Mucosa of rectum (tissue), 2 donors: ENCODE results near the gene B4GALT4.
A peak's percentile ranks its signal among the peaks of the same experiment; 100 is the strongest.
"Not testable (repeated sequence)": the region's sequence is repeated elsewhere in the genome, so short reads cannot be mapped to it uniquely, and the experiment has no call there.

Experiments
- H3K27ac ChIP-seq, 2 donors: one replicate each; pipeline ENCODE4 v1.7.0; 2013; ENCODE audit warnings: inconsistent platforms in 2 of 2, low read depth in 2 of 2, low read length in 2 of 2
- H3K27me3 ChIP-seq, 2 donors: one replicate each; pipeline ENCODE4 v1.7.0; 2013; ENCODE audit warnings: low read length in 2 of 2; ENCODE audit not compliant: control insufficient read depth in 2 of 2, insufficient read depth in 2 of 2
- H3K36me3 ChIP-seq, 2 donors: one replicate each; pipeline ENCODE4 v1.7.0; 2013; ENCODE audit warnings: low read length in 2 of 2; ENCODE audit not compliant: control insufficient read depth in 2 of 2, insufficient read depth in 2 of 2
- H3K4me1 ChIP-seq, 2 donors: one replicate each; pipeline ENCODE4 v1.7.0; 2013; ENCODE audit warnings: low read length in 2 of 2, mild to moderate bottlenecking in 1 of 2; ENCODE audit not compliant: control insufficient read depth in 2 of 2, insufficient read depth in 2 of 2
- H3K4me3 ChIP-seq, 2 donors: one replicate each; pipeline ENCODE4 v1.7.0; 2013; ENCODE audit warnings: low read length in 2 of 2
- H3K9ac ChIP-seq, 2 donors: one replicate each; pipeline ENCODE4 v1.7.0; 2013; ENCODE audit warnings: low read length in 2 of 2, low read depth in 1 of 2, mild to moderate bottlenecking in 1 of 2
- H3K9me3 ChIP-seq, 2 donors: one replicate each; pipeline ENCODE4 v1.7.0; 2013; ENCODE audit warnings: low read length in 2 of 2; ENCODE audit not compliant: control insufficient read depth in 2 of 2
- donor health status: healthy.
- donor health status: Normal muscosa, but diverticular disease.

Gene B4GALT4

DNA sequence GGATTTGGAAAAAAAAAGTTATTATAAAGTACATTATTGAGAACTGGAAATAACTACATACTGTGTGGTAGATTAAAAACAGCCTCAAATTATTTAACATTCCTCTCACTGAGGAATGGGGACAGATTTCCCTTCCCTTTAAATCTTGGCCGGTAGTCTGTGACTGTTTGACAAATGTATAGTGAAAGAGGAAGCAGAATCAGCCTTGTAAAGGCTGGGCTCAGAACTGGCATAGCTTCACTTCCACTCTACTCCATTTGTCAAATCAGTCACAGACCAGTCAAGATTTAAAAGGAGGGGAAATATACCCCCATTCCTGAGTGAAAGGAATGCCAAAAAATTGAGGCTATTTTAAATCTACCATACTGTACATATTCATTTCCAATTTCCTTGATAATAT lies 18.2 kb upstream of the B4GALT4 start:
- Histone ChIP-seq H3K4me1 (peaks cover 7 to 12% of the 10 kb centered on the region in 2 donors), H3K9me3 (no peaks in the 10 kb centered on the region), H3K27ac (peak overlapping the region in 1 of 2 donors; percentile 84), H3K9ac (peak overlapping the region in 1 of 2 donors; percentile 31), H3K36me3 (no peaks in the 10 kb centered on the region), H3K4me3 (no peak overlapping the region), H3K27me3 (no peaks in the 10 kb centered on the region)

DNA sequence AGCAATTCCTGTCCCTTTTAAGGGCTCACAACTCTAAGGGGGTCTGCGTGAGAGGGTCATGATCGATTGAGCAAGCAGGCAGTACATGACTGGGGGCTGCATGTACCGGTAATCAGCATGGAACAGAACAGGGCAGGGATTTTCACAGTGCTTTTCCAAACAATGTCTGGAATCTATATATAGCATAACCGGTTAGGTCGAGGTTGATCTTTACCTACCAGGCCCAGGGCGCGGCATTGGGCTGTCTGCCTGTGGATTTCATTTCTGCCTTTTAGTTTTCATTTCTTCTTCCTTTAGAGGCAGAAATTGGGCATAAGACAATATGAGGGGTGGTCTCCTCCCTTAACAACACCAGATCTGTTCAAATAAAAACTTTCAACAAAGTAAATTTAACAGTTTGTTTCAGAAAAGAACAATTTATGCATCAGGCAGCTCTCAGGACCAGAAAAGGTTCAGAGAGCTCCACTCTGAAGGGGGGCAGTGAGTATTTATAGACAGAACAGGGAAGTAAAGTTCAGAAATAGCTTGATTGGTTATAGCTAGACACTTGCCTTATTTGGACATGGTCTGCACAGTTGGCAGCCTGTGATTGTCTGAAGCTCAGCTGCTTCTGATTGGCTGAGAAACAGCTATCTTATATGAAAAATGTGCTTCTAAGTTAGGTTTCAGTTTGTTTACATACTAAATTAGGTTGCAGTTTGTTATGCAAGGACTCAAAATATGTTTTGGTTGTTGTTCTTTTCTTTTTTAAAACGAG lies 17.2 kb upstream of the B4GALT4 start:
- Histone ChIP-seq H3K4me1 (peaks cover 7 to 12% of the 10 kb centered on the region in 2 donors), H3K9me3 (no peaks in the 10 kb centered on the region), H3K27me3 (no peaks in the 10 kb centered on the region), H3K36me3 (no peaks in the 10 kb centered on the region), H3K9ac (peak overlapping the region in 1 of 2 donors; percentile 39), H3K4me3 (peak overlapping the region; percentile 13 to 23), H3K27ac (peak overlapping the region; percentile 58 to 84)

DNA sequence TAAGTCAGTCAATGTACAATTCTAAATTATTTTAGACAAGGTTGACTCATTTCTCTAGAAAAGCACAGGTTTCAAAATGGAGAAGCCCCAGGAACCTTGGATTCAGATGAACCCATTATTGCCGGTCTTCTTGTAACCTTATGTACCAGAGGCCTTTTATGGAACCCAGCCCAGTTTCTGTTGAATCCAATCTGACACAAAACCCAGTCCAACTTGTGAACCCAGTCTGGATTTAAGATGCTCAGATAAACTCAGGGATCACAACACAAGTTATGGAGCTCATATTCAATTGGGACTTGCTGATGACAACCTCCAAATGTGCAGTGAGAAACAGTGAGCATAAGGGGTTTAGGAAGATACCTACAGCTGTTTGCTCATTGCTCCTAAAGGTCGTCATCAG lies 16.4 kb upstream of the B4GALT4 start:
- peak overlapping the region; percentile 58 to 84 for H3K27ac ChIP-seq
- H3K36me3 ChIP-seq, result no peaks in the 10 kb centered on the region
- H3K9ac ChIP-seq, result peak overlapping the region in 1 of 2 donors; percentile 0
- no peak overlapping the region for H3K4me3 ChIP-seq
- H3K4me1 ChIP-seq, result peaks cover 7 to 12% of the 10 kb centered on the region in 2 donors
- H3K9me3 ChIP-seq, result no peaks in the 10 kb centered on the region
- no peaks in the 10 kb centered on the region for H3K27me3 ChIP-seq

DNA sequence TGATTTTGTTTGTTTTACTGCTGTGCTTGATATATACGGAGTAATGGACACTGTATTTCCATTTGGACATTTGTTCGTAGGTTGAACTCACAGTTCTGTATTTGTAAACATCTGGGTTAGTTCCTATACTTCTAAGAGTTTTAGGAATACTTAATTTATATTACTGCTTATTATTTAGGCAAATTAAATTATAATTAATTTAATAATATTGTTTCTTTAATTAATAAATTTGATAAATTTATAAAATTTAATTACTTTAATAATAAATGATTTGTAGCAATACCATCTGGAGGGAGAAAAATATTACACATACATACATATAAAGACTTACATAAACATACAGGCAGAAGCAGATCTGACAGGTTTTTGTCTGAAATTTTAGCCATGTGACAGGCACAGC lies 14.5 kb upstream of the B4GALT4 start:
- H3K4me1 ChIP-seq, result peaks cover 7 to 12% of the 10 kb centered on the region in 2 donors
- no peaks in the 10 kb centered on the region for H3K36me3 ChIP-seq
- no peak overlapping the region for H3K27ac ChIP-seq
- no peaks in the 10 kb centered on the region for H3K27me3 ChIP-seq
- H3K9me3 ChIP-seq, result no peaks in the 10 kb centered on the region
- H3K4me3 ChIP-seq, result no peak overlapping the region
- H3K9ac ChIP-seq, result no peak overlapping the region

DNA sequence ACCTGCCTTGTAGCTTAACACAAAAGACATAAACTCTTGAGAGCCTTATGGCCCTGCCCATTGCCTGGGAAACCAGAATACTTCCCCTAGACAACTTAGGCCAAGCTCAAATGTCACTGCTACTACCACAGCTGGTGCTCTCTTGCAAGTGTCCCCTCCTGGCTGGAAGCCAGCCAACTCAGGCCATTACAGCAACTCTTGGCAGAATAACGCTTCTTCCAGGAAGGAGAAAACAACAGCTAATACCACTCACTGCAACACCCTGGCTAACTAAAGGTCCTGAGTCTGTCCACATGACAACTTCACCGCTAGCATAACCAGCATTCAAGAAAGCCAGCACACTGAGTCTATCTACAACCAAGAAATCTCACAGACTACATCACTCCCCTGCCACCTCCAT lies 5.1 kb upstream of the B4GALT4 start:
- Histone ChIP-seq H3K9me3 (no peaks in the 10 kb centered on the region), H3K4me1 (peaks cover 2 to 10% of the 10 kb centered on the region in 2 donors), H3K9ac (no peak overlapping the region), H3K27me3 (no peaks in the 10 kb centered on the region), H3K4me3 (no peak overlapping the region), H3K36me3 (no peaks in the 10 kb centered on the region), H3K27ac (no peak overlapping the region)

DNA sequence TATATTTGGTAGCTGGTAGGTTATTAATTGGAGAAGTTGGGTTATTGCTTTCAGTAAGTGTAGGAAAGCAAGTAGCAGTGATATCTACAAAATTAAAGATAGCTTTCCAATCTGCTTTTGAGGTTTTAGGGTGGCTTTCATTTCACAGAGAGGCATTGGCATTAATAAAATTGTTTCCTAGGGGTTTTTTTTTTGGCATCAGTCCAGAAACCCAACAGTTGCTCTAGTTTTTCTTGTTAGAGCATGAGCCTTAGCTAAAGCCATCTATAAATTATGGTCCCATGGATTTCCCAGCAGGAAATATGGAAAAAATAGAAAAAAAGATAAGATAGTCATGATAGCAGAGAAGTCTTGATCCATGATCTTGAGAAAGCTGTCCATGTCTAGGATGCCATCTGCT lies 3.0 kb upstream of the B4GALT4 start:
- Histone ChIP-seq H3K27ac (no peak overlapping the region), H3K9ac (no peak overlapping the region), H3K36me3 (no peaks in the 10 kb centered on the region), H3K4me3 (no peak overlapping the region), H3K9me3 (no peaks in the 10 kb centered on the region), H3K27me3 (no peaks in the 10 kb centered on the region), H3K4me1 (peaks cover 10 to 18% of the 10 kb centered on the region in 2 donors)

DNA sequence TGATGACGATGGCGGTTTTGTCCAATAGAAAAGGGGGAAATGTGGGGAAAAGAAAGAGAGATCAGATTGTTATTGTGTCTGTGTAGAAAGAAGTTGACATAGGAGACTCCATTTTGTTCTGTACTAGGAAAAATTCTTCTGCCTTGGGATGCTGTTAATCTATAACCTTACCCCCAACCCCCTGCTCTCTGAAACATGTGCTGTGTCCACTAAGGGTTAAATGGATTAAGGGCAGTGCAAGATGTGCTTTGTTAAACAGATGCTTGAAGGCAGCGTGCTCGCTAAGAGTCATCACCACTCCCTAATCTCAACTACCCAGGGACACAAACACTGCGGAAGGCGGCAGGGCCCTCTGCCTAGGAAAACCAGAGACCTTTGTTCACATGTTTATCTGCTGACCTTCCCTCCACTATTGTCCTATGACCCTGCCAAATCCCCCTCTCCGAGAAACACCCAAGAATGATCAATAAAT lies 2.4 kb upstream of the B4GALT4 start:
- not testable (repeated sequence) for H3K9ac ChIP-seq, H3K27me3 ChIP-seq, H3K36me3 ChIP-seq, H3K9me3 ChIP-seq, H3K4me3 ChIP-seq, H3K27ac ChIP-seq
- H3K4me1 ChIP-seq, result peaks cover 10 to 21% of the 10 kb centered on the region in 2 donors

DNA sequence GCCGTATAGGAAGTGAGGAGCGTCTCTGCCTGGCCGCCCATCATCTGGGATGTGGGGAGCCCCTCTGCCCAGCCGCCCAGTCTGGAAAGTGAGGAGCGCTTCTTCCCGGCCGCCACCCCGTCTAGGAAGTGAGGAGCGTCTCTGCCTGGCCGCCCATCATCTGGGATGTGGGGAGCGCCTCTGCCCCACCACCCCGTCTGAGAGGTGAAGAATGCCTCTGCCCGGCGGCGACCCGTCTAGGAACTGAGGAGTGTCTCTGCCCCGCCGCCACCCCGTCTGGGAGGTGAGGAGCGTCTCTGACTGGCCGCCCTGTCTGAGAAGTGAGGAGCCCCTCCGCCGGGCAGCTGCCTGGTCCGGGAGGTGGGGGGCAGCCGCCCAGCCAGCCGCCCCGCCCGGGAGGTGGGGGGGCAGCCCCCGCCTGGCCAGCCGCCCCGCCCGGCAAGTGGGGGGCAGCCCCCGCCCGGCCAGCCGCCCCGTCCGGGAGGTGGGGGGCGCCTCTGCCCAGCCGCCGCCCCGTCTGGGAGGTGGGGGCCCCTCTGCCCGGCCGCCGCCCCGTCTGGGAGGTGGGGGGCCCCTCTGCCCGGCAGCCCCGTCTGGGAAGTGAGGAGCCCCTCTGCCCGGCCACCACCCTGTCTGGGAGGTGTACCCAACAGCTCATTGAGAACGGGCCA lies 1.8 kb upstream of the B4GALT4 start:
- not testable (repeated sequence) for H3K27me3 ChIP-seq, H3K4me3 ChIP-seq, H3K27ac ChIP-seq, H3K36me3 ChIP-seq, H3K9ac ChIP-seq, H3K9me3 ChIP-seq
- H3K4me1 ChIP-seq, result peaks cover 10 to 21% of the 10 kb centered on the region in 2 donors

DNA sequence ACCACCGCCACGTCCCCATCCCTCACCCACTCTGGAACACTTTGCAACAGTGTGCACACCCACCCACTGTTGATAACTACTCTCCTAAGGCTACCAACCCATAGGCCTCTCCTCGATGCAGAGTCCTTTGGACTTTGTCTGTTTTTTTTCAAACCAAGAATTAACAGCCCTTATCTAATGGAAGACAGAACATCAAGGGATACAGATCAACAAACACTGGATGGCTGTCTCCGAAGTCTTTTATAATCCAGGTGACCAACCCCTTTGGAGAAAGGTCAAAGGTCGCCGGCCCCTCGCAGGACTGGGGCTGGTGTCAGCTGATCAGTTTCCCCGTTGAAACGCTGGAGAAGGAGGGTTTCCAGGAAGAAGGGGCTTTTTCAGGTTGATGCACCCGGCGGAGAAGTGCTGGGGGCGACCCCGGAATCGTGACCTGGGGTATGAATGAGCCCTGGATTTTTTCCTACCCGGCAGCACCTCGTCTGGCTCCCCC lies 532 bp downstream of the B4GALT4 start:
- H3K4me1 ChIP-seq, result peaks cover 13 to 17% of the 10 kb centered on the region in 2 donors
- H3K4me3 ChIP-seq, result peak overlapping the region; percentile 82 to 87
- H3K27me3 ChIP-seq, result no peaks in the 10 kb centered on the region
- peaks cover 16 to 19% of the 10 kb centered on the region in 2 donors for H3K36me3 ChIP-seq
- no peaks in the 10 kb centered on the region for H3K9me3 ChIP-seq
- H3K27ac ChIP-seq, result peak overlapping the region; percentile 96
- peak overlapping the region; percentile 87 to 88 for H3K9ac ChIP-seq

DNA sequence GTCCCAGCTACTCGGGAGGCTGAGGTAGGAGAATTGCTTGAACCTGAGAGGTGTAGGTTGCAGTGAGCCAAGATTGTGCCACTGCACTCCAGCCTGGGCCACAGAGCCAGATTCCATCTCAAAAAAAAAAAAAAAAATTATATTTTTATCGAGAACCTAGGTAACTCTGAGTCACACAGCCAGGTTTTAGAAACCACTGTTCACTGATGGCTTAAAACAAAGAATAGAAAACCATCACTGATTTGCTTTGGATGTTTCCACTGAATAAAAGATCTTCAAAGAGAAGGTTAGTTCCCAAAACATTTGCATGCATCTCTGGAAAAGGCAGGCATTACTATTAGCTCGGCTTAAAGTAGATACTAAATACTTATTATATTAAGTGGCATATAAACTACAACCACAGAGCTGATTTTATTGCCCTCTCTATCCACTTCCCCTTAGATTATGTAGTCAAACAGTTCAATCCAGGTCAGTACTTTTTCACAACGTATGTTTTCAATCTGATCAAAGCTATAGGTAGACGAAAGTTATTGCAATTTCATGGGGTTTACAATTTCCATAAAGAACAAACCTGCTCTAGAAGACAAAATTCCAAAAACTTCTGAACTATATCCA lies 1.4 kb downstream of the B4GALT4 start:
- Histone ChIP-seq H3K9me3 (no peaks in the 10 kb centered on the region), H3K27me3 (no peaks in the 10 kb centered on the region), H3K4me1 (peaks cover 13 to 17% of the 10 kb centered on the region in 2 donors), H3K4me3 (peak overlapping the region; percentile 82 to 87), H3K27ac (peak overlapping the region; percentile 96), H3K36me3 (peaks cover 21 to 23% of the 10 kb centered on the region in 2 donors), H3K9ac (peak overlapping the region; percentile 87 to 88)
